Retina (tissue), 1 donor: Measurements from ENCODE around the gene OTUD3.
"Not testable (repeated sequence)": the region's sequence is repeated elsewhere in the genome, so short reads cannot be mapped to it uniquely, and the experiment has no call there.

ENCODE experiments used
- DNase-seq: peaks from one replicate; pipeline ENCODE4 v3.0.0-alpha.2; 2016

The OTUD3 gene

GRCh38 chr1:19920132-19920710 lies 38.0 kb downstream of the OTUD3 start:
- DNase-seq: no peak

GRCh38 chr1:19921310-19921709 lies 39.1 kb downstream of the OTUD3 start:
- DNase-seq: no peak

- no peak for DNase-seq
Observed at GRCh38 chr1:19922015-19922688, 40.0 kb downstream of the OTUD3 start.

GRCh38 chr1:19923137-19923952 lies 41.1 kb downstream of the OTUD3 start, which contains the start of gene PLA2G2E:
PLA2G2E (minus strand) TSS chr1:19923617; CDS start chr1:19923559, 58 bp downstream.
- DNase-seq: no peak

GRCh38 chr1:19923953-19924346 lies 41.8 kb downstream of the OTUD3 start:
- DNase-seq: no peak

- no peak for DNase-seq
Observed at GRCh38 chr1:19925342-19926070, 43.3 kb downstream of the OTUD3 start.

- no peak for DNase-seq
Observed at GRCh38 chr1:19926296-19927129, 44.3 kb downstream of the OTUD3 start.

GRCh38 chr1:19927130-19927421 lies 44.9 kb downstream of the OTUD3 start:
- not testable (repeated sequence) for DNase-seq

- no peak for DNase-seq
Observed at GRCh38 chr1:19932866-19933265, 50.7 kb downstream of the OTUD3 start.

- DNase-seq: no peak
Observed at GRCh38 chr1:19934336-19934735, 52.1 kb downstream of the OTUD3 start.

GRCh38 chr1:19936061-19936750 lies 54.0 kb downstream of the OTUD3 start:
- no peak for DNase-seq

- no peak for DNase-seq
Observed at GRCh38 chr1:19938472-19938871, 56.3 kb downstream of the OTUD3 start.

GRCh38 chr1:19940486-19941205 lies 58.5 kb downstream of the OTUD3 start:
- no peak for DNase-seq

GRCh38 chr1:19941206-19941568 lies 59.0 kb downstream of the OTUD3 start:
- DNase-seq: no peak

GRCh38 chr1:19942088-19942487 lies 59.9 kb downstream of the OTUD3 start:
- DNase-seq: no peak

- DNase-seq: no peak
Observed at GRCh38 chr1:19942657-19943056, 60.5 kb downstream of the OTUD3 start.

GRCh38 chr1:19945914-19946313 lies 63.7 kb downstream of the OTUD3 start:
- DNase-seq: no peak

GRCh38 chr1:19946331-19946751 lies 64.1 kb downstream of the OTUD3 start:
- no peak for DNase-seq

GRCh38 chr1:19946971-19947370 lies 64.8 kb downstream of the OTUD3 start:
- no peak for DNase-seq

- DNase-seq: no peak
Observed at GRCh38 chr1:19949016-19949415, 66.8 kb downstream of the OTUD3 start.

GRCh38 chr1:19954059-19954458 lies 71.9 kb downstream of the OTUD3 start:
- DNase-seq: no peak
